ENCODE measurements around the gene GNG12. TPM values are rescaled to one million over a fixed set of nuclear protein-coding genes. Genes with fewer than 3 reads are reported as not detected.

Gene GNG12
- total RNA-seq, 1 donor from 2014 or later = 100 TPM

- H3K9me3 Mint-ChIP-seq (ENCODE audit: unreplicated experiment) = no peaks in the 10 kb centered on the region
- H3K4me1 Mint-ChIP-seq (ENCODE audit: unreplicated experiment) = peaks cover 48% of the 10 kb centered on the region
- TF ChIP-seq CTCF (IDR thresholded peaks at IDR 0.05) = no peak
- peak overlapping the region; percentile 77 for H3K27ac Mint-ChIP-seq (ENCODE audit: unreplicated experiment)
- peaks cover 23% of the 10 kb centered on the region for H3K36me3 Mint-ChIP-seq (ENCODE audit: unreplicated experiment)
- H3K4me3 Mint-ChIP-seq (ENCODE audit: unreplicated experiment) = peak overlapping the region; percentile 93
- DNase-seq (ENCODE audit: extremely low spot score, unreplicated experiment) = no peak
- no peaks in the 10 kb centered on the region for H3K27me3 Mint-ChIP-seq (ENCODE audit: unreplicated experiment)
These were observed 148.7 kb downstream of the GNG12 start for GRCh38 chr1:67684526-67685066.

GRCh38 chr1:67683766-67684525 is 149.3 kb downstream of the GNG12 start:
- H3K4me3 Mint-ChIP-seq (ENCODE audit: unreplicated experiment) = peak overlapping the region; percentile 93
- H3K4me1 Mint-ChIP-seq (ENCODE audit: unreplicated experiment) = peaks cover 48% of the 10 kb centered on the region
- no peaks in the 10 kb centered on the region for H3K9me3 Mint-ChIP-seq (ENCODE audit: unreplicated experiment)
- H3K27ac Mint-ChIP-seq (ENCODE audit: unreplicated experiment) = peak overlapping the region; percentile 77
- H3K27me3 Mint-ChIP-seq (ENCODE audit: unreplicated experiment) = no peaks in the 10 kb centered on the region
- DNase-seq (ENCODE audit: extremely low spot score, unreplicated experiment) = no peak
- H3K36me3 Mint-ChIP-seq (ENCODE audit: unreplicated experiment) = peaks cover 18% of the 10 kb centered on the region
- TF ChIP-seq CTCF (IDR thresholded peaks at IDR 0.05) = no peak

- Mint-ChIP-seq H3K9me3 (ENCODE audit: unreplicated experiment) (no peaks in the 10 kb centered on the region), H3K36me3 (ENCODE audit: unreplicated experiment) (peaks cover 13% of the 10 kb centered on the region), H3K4me3 (ENCODE audit: unreplicated experiment) (no peak overlapping the region), H3K4me1 (ENCODE audit: unreplicated experiment) (peaks cover 42% of the 10 kb centered on the region), H3K27ac (ENCODE audit: unreplicated experiment) (peak overlapping the region; percentile 53), H3K27me3 (ENCODE audit: unreplicated experiment) (no peaks in the 10 kb centered on the region)
- DNase-seq (ENCODE audit: extremely low spot score, unreplicated experiment) = no peak
- no peak for TF ChIP-seq CTCF (IDR thresholded peaks at IDR 0.05)
These were observed 150.0 kb downstream of the GNG12 start for GRCh38 chr1:67683316-67683715.

- no peak overlapping the region for H3K4me3 Mint-ChIP-seq (ENCODE audit: unreplicated experiment)
- H3K27ac Mint-ChIP-seq (ENCODE audit: unreplicated experiment) = no peak overlapping the region
- peaks cover 10% of the 10 kb centered on the region for H3K36me3 Mint-ChIP-seq (ENCODE audit: unreplicated experiment)
- H3K9me3 Mint-ChIP-seq (ENCODE audit: unreplicated experiment) = no peaks in the 10 kb centered on the region
- no peak for DNase-seq (ENCODE audit: extremely low spot score, unreplicated experiment)
- no peak for TF ChIP-seq CTCF (IDR thresholded peaks at IDR 0.05)
- peaks cover 37% of the 10 kb centered on the region for H3K4me1 Mint-ChIP-seq (ENCODE audit: unreplicated experiment)
- H3K27me3 Mint-ChIP-seq (ENCODE audit: unreplicated experiment) = no peaks in the 10 kb centered on the region
These were observed 150.5 kb downstream of the GNG12 start for GRCh38 chr1:67682659-67683197.

- Mint-ChIP-seq H3K4me3 (ENCODE audit: unreplicated experiment) (no peak overlapping the region), H3K36me3 (ENCODE audit: unreplicated experiment) (no peaks in the 10 kb centered on the region), H3K27me3 (ENCODE audit: unreplicated experiment) (no peaks in the 10 kb centered on the region), H3K9me3 (ENCODE audit: unreplicated experiment) (no peaks in the 10 kb centered on the region), H3K4me1 (ENCODE audit: unreplicated experiment) (peaks cover 28% of the 10 kb centered on the region), H3K27ac (ENCODE audit: unreplicated experiment) (no peak overlapping the region)
- TF ChIP-seq CTCF (IDR thresholded peaks at IDR 0.05) = no peak
- DNase-seq (ENCODE audit: extremely low spot score, unreplicated experiment) = no peak
These were observed 152.8 kb downstream of the GNG12 start for GRCh38 chr1:67680486-67680885.
